Middle frontal gyrus (tissue), 1 donor: Measurements from ENCODE around the gene TMEM204.
"Not testable (repeated sequence)": the region's sequence is repeated elsewhere in the genome, so short reads cannot be mapped to it uniquely, and the experiment has no call there.

Experiments
- DNase-seq: peaks from one replicate; pipeline ENCODE4 v3.0.0-alpha.2; 2015; ENCODE audit warnings: low spot score; ENCODE audit errors: extremely low spot score

Gene TMEM204

GRCh38 chr16:1590366-1590765 is 56.9 kb downstream of the TMEM204 start:
- DNase-seq = no peak

- DNase-seq = no peak
Observed at GRCh38 chr16:1590930-1591705, 57.7 kb downstream of the TMEM204 start.

- DNase-seq = no peak
Observed at GRCh38 chr16:1592446-1592845, 59.0 kb downstream of the TMEM204 start.

- DNase-seq = not testable (repeated sequence)
Observed at GRCh38 chr16:1595511-1595910, 62.0 kb downstream of the TMEM204 start.

- no peak for DNase-seq
Observed at GRCh38 chr16:1596516-1596915, 63.0 kb downstream of the TMEM204 start.

GRCh38 chr16:1597154-1597553 is 63.7 kb downstream of the TMEM204 start:
- DNase-seq = no peak

- no peak for DNase-seq
Observed at GRCh38 chr16:1601031-1601430, 67.6 kb downstream of the TMEM204 start.

GRCh38 chr16:1601489-1601888 is 68.0 kb downstream of the TMEM204 start:
- DNase-seq = no peak

- DNase-seq = no peak
Observed at GRCh38 chr16:1602285-1602684, 68.8 kb downstream of the TMEM204 start.
